T-helper 1 cell (primary cell): ENCODE data around the gene SPTA1.

Source experiments
- DNase-seq, 5 donors: peaks; one replicate each; pipeline ENCODE4 v3.0.0-alpha.2; 2012 to 2020

The SPTA1 gene

GRCh38 chr1:158564608-158565007, 121.9 kb downstream of the SPTA1 start:
- no peak for DNase-seq

GRCh38 chr1:158563853-158564252, 122.7 kb downstream of the SPTA1 start:
- DNase-seq, result no peak
